GM12878 (cell line): ENCODE results near the gene COL19A1. TPM values are rescaled to one million over a fixed set of nuclear protein-coding genes. Genes with fewer than 3 reads are reported as not detected.

Experiments used
- ATAC-seq: fragments of 200-7000 bp; cut with Tn5 transposase; 3 replicates; pipeline ENCODE4 v1.9.1; 2020; ENCODE audit warnings: mild to moderate bottlenecking, moderate library complexity
- BruUV-seq: library from RNA; stranded (reverse); fragments of 400-500 nt; replicated peaks from 2 replicates; lab custom pipeline; 2021; lab: Mats Ljungman, UMichigan
- CTCF ChIA-PET: fragments of 300-600 bp; sonication (Branson Sonifier 250); formaldehyde crosslinking; extraction: SDS; loops from one replicate; lab custom pipeline; 2021; ENCODE audit warnings: inconsistent platforms; lab: Yijun Ruan, JAX
- POLR2A ChIA-PET: fragments of 350-600 bp; formaldehyde crosslinking; extraction: SDS; loops from one replicate; lab custom pipeline; 2021; ENCODE audit warnings: inconsistent platforms; lab: Charles Lee
- RAD21 ChIA-PET: fragments of 300-600 bp; sonication (Branson Sonifier 250); formaldehyde crosslinking; loops from one replicate; lab custom pipeline; 2023; ENCODE audit warnings: antibody characterized with exemption; ENCODE audit not compliant: unreplicated experiment; lab: Charles Lee
- SMC1A ChIA-PET: fragments of 300-600 bp; sonication (Branson Sonifier 250); formaldehyde crosslinking; loops from one replicate; lab custom pipeline; 2023; ENCODE audit not compliant: unreplicated experiment, uncharacterized antibody; lab: Charles Lee
- DNase-seq: peaks from one replicate; pipeline ENCODE4 v3.0.0-alpha.2; 2011; ENCODE audit warnings: low read depth, low spot score
- FAIRE-seq: peaks from 3 replicates; lab custom pipeline; 2011; peaks lifted over from hg19 to GRCh38; lab: Jason Lieb, UNC
- H2AFZ ChIP-seq: 2 replicates; pipeline ENCODE4 v1.6.0; 2011; ENCODE audit warnings: low read depth, low read length, control low read depth; ENCODE audit not compliant: control insufficient read depth
- H3K27ac ChIP-seq: 2 replicates; pipeline ENCODE4 v1.5.1; 2011; ENCODE audit warnings: control low read depth; ENCODE audit not compliant: control insufficient read depth, insufficient read depth
- H3K27me3 ChIP-seq, 2 experiments: replicated peaks in 1 of 2; 2 replicates each; pipeline versions ENCODE4 v1.6.0 to v1.6.1; 2011; ENCODE audit warnings: low read length in 1 of 2; ENCODE audit not compliant: control insufficient read depth in 2 of 2, insufficient read depth in 2 of 2
- H3K36me3 ChIP-seq, 2 experiments: 2 replicates each; pipeline ENCODE4 v1.5.1; 2011; ENCODE audit warnings: low read length in 1 of 2; ENCODE audit not compliant: control insufficient read depth in 2 of 2, insufficient read depth in 2 of 2
- H3K4me1 ChIP-seq: 2 replicates; pipeline ENCODE4 v1.6.1; 2011; ENCODE audit warnings: mild to moderate bottlenecking, low read length, moderate library complexity, mixed read lengths; ENCODE audit not compliant: control insufficient read depth, insufficient read depth
- H3K4me2 ChIP-seq: 2 replicates; pipeline ENCODE4 v1.6.0; 2011; ENCODE audit warnings: control low read depth; ENCODE audit not compliant: control insufficient read depth, insufficient read depth
- H3K4me3 ChIP-seq: fragments of 200-600 bp; sonication (generic); 2 replicates; pipeline ENCODE4 v1.5.1; 2016
- H3K79me2 ChIP-seq: 2 replicates; pipeline ENCODE4 v1.6.0; 2011; ENCODE audit warnings: low read length; ENCODE audit not compliant: control insufficient read depth, insufficient read depth
- H3K9ac ChIP-seq: 2 replicates; pipeline ENCODE4 v1.8.0; 2011; ENCODE audit warnings: low read length, control low read depth, mixed read lengths; ENCODE audit not compliant: control insufficient read depth, insufficient read depth
- H3K9me3 ChIP-seq: replicated peaks from 3 replicates; pipeline ENCODE4 v1.5.1; 2011; ENCODE audit warnings: mild to moderate bottlenecking, low read length; ENCODE audit not compliant: control insufficient read depth, insufficient read depth
- H4K20me1 ChIP-seq: 2 replicates; pipeline ENCODE4 v1.6.0; 2011; ENCODE audit not compliant: control insufficient read depth, insufficient read depth
- ASH2L ChIP-seq: fragments of 300-600, 200-600 bp; sonication (generic); IDR thresholded peaks from 2 replicates; pipeline ENCODE4 v1.6.1; 2017; ENCODE audit warnings: low read depth, mild to moderate bottlenecking, borderline replicate concordance
- BMI1 ChIP-seq: fragments of 450-650 bp; IDR thresholded peaks from 2 replicates; pipeline ENCODE4 v1.6.1; 2016; ENCODE audit warnings: mild to moderate bottlenecking, moderate library complexity, borderline replicate concordance
- CHD4 ChIP-seq: fragments of 200-600 bp; sonication (generic); IDR thresholded peaks from 2 replicates; pipeline ENCODE4 v1.6.1; 2016; ENCODE audit warnings: mild to moderate bottlenecking
- EP300 ChIP-seq, 2 experiments: fragments of 150-350 bp in 1 of 2; IDR thresholded peaks; 2 replicates each; pipeline ENCODE4 v1.6.1; 2011 to 2012; ENCODE audit warnings: low read depth in 2 of 2, low read length in 2 of 2, borderline replicate concordance in 1 of 2, improper control_type of control experiment in 1 of 2, inconsistent platforms in 1 of 2; ENCODE audit not compliant: control insufficient read depth in 1 of 2
- GABPA ChIP-seq: IDR thresholded peaks from 2 replicates; pipeline ENCODE4 v1.6.1; 2014; ENCODE audit warnings: antibody characterized with exemption, low read depth, mild to moderate bottlenecking, inconsistent platforms
- IKZF1 ChIP-seq: fragments of 450-650 bp; conservative IDR thresholded peaks from 2 replicates; pipeline ENCODE4 v1.6.1; 2017; ENCODE audit warnings: antibody characterized with exemption, mild to moderate bottlenecking
- MEF2B ChIP-seq: fragments of 450-650 bp; IDR thresholded peaks from 2 replicates; pipeline ENCODE4 v1.6.1; 2018; ENCODE audit warnings: mild to moderate bottlenecking, moderate library complexity; ENCODE audit not compliant: partially characterized antibody, poor library complexity, severe bottlenecking
- MTA2 ChIP-seq: fragments of 450-650 bp; IDR thresholded peaks from 2 replicates; pipeline ENCODE4 v1.6.1; 2016; ENCODE audit warnings: low read depth, mild to moderate bottlenecking, moderate library complexity
- NR2F1 ChIP-seq: fragments of 450-650 bp; conservative IDR thresholded peaks from 2 replicates; pipeline ENCODE4 v1.6.1; 2017; ENCODE audit warnings: mild to moderate bottlenecking
- NRF1 ChIP-seq: conservative IDR thresholded peaks from 2 replicates; pipeline ENCODE4 v1.6.1; 2011; ENCODE audit warnings: mild to moderate bottlenecking, low read depth, low read length, improper control_type of control experiment
- POLR2AphosphoS2 ChIP-seq: IDR thresholded peaks from 2 replicates; pipeline ENCODE4 v1.6.1; 2011; ENCODE audit warnings: low read depth, mild to moderate bottlenecking, low read length, improper control_type of control experiment, moderate library complexity
- POLR2AphosphoS5 ChIP-seq: IDR thresholded peaks from 2 replicates; pipeline ENCODE4 v1.6.1; 2011; ENCODE audit warnings: mild to moderate bottlenecking, low read length, inconsistent platforms
- RAD21 ChIP-seq: IDR thresholded peaks from 2 replicates; pipeline ENCODE4 v1.6.1; 2011; ENCODE audit warnings: mild to moderate bottlenecking, low read depth, low read length, moderate library complexity; ENCODE audit not compliant: insufficient read depth
- SIX5 ChIP-seq: IDR thresholded peaks from 2 replicates; pipeline ENCODE4 v1.6.1; 2011; ENCODE audit warnings: mild to moderate bottlenecking, low read depth, low read length, moderate library complexity; ENCODE audit not compliant: severe bottlenecking
- SPI1 ChIP-seq: IDR thresholded peaks from 2 replicates; pipeline ENCODE4 v1.6.1; 2011; ENCODE audit warnings: low read depth, mild to moderate bottlenecking, low read length, moderate library complexity, borderline replicate concordance; ENCODE audit not compliant: insufficient read depth
- STAT1 ChIP-seq: fragments of 450-650 bp; conservative IDR thresholded peaks from 2 replicates; pipeline ENCODE4 v1.6.1; 2014; ENCODE audit warnings: antibody characterized with exemption, mild to moderate bottlenecking
- TCF7 ChIP-seq: IDR thresholded peaks from 2 replicates; pipeline ENCODE4 v1.6.1; 2014; ENCODE audit warnings: antibody characterized with exemption, borderline replicate concordance
- ZNF217 ChIP-seq: fragments of 450-650 bp; IDR thresholded peaks from 2 replicates; pipeline ENCODE4 v1.6.1; 2017; ENCODE audit warnings: antibody characterized with exemption, mild to moderate bottlenecking
- WGBS: methylation state at CpG from one replicate; pipeline ENCODE4 v1.1.6; 2016; ENCODE audit warnings: low lambda C conversion rate; ENCODE audit not compliant: insufficient replicate concordance, insufficient coverage; ENCODE audit errors: missing lambda C conversion rate; 5-methylcytosine and 5-hydroxymethylcytosine counted together
- in situ Hi-C: fragments of 300-500 bp; cut with MboI; formaldehyde crosslinking; loops from 9 replicates; pipeline ENCODE4 v1.14.3; 2018; ENCODE audit warnings: mixed read lengths
- intact Hi-C: fragments of 100-400 bp; cut with micrococcal nuclease; formaldehyde crosslinking; loops from one replicate; pipeline ENCODE4 v1.14.2; 2022; ENCODE audit not compliant: unreplicated experiment
- polyA plus RNA-seq, 11 experiments: library from polyadenylated mRNA; depleted of rRNA in 4 of 11; unstranded in 6 of 11; stranded (reverse) in 5 of 11; fragments of >200 nt; fragmentation: Nextera tagmentation in 4 of 11; fragmentation: Illumina TruSeq in 1 of 11; extraction: Ambion mirVana in 4 of 11; extraction: Trizol in 1 of 11; gene quantifications; 1 replicate in 1 of 11; 2 replicates in 10 of 11; pipeline versions ENCODE4 v1.2.1 to v1.2.3, GENCODE V29; 2011 to 2016; ENCODE audit warnings: inconsistent platforms in 2 of 11, missing spikeins in 2 of 11, low read depth in 1 of 11
- total RNA-seq, 4 experiments: library from RNA; depleted of rRNA in 3 of 4; stranded (reverse); fragments of >200 nt in 3 of 4; fragmentation: Illumina TruSeq in 1 of 4; extraction: Trizol in 1 of 4; gene quantifications; 2 replicates each; pipeline versions ENCODE4 v1.2.1 to v1.2.3, GENCODE V29; 2013 to 2021
- TF ChIP-seq, protein P1 (sequence below): fragments of 450-650 bp; formaldehyde crosslinking; IDR thresholded peaks from 2 replicates; pipeline ENCODE4 v1.4.0; 2020; ENCODE audit warnings: mild to moderate bottlenecking, moderate library complexity

Gene COL19A1
- total and polyA plus RNA-seq, 10 of the 15 experiments (the other 5 are each of a cell fraction or from before 2014, with no cell fraction given): 1.1 to 13.5 (median 4.1) TPM

DNA sequence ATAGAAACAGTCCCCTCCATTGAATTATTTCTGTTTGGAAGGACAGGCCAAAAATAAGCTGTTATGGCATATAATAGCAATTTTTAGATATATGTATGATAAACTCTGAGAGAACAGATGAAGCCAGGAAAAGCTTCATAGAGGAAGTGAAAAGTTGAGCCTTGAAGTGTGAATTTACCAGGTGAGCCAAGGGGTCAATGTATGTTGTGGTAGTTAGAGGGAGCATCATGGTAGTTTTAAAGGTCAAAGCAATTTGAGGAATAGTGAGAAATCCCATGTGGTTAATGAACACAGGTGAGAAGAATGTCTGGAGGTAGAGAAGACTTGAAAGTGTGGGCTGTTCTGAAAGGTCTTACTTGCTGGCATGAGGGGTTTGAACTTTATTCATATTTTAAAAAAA, 47.0 kb downstream of the COL19A1 start (continued):
- TF ChIP-seq, protein P1, sequence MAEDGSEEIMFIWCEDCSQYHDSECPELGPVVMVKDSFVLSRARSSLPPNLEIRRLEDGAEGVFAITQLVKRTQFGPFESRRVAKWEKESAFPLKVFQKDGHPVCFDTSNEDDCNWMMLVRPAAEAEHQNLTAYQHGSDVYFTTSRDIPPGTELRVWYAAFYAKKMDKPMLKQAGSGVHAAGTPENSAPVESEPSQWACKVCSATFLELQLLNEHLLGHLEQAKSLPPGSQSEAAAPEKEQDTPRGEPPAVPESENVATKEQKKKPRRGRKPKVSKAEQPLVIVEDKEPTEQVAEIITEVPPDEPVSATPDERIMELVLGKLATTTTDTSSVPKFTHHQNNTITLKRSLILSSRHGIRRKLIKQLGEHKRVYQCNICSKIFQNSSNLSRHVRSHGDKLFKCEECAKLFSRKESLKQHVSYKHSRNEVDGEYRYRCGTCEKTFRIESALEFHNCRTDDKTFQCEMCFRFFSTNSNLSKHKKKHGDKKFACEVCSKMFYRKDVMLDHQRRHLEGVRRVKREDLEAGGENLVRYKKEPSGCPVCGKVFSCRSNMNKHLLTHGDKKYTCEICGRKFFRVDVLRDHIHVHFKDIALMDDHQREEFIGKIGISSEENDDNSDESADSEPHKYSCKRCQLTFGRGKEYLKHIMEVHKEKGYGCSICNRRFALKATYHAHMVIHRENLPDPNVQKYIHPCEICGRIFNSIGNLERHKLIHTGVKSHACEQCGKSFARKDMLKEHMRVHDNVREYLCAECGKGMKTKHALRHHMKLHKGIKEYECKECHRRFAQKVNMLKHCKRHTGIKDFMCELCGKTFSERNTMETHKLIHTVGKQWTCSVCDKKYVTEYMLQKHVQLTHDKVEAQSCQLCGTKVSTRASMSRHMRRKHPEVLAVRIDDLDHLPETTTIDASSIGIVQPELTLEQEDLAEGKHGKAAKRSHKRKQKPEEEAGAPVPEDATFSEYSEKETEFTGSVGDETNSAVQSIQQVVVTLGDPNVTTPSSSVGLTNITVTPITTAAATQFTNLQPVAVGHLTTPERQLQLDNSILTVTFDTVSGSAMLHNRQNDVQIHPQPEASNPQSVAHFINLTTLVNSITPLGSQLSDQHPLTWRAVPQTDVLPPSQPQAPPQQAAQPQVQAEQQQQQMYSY (CRISPR knock-in tag): no peak
- peak; percentile 64; the same call in 1 of the 2 replicates for TF ChIP-seq SPI1
- peak; percentile 74 for TF ChIP-seq NR2F1
- TF ChIP-seq CHD4: no peak
- TF ChIP-seq EP300 (IDR thresholded peaks at IDR 0.05; ENCODE audit: borderline replicate concordance in 1 of 2, control insufficient read depth in 1 of 2, low read depth in 2 of 2, low read length in 2 of 2): 0 out of 4 replicates have a peak, but pooled peaks of 1 of the 2 experiments have one; percentile 24
- peak; percentile 69 for TF ChIP-seq MTA2

DNA sequence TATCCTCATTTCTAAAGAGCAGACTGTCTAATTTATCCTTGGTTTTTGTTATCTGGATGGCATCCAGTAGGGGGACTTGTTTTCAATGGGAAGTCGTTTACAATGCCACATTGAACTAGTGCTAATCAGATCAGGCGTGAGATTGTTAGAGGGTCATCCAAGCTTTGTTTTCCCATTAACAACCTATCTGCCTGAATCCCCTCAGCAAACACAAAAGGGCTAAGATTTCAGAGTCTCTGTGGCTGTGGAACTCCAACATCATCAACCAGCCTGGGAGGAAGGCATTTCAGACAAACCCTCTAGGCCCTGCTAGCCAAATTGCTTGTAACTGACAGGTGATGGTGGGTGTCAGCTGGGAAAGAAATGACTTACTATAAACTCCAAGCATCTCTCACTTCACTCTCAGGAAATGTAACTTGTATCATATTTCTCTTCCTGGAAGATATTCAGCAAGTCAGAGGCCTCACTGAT, 47.7 kb downstream of the COL19A1 start:
- ChIA-PET CTCF (interaction anchor here (0.9 to 1.0 kb wide), 4 partner anchors 19 to 47 kb away, joined by 3 to 4 read pairs (median 4); partner anchors contain the start of gene COL19A1), SMC1A (interaction anchor here (0.7 to 2.0 kb wide), 8 partner anchors 9 to 124 kb away, joined by 3 to 8 read pairs (median 6); no protein-coding TSS in a partner anchor), POLR2A (no interaction called here), RAD21 (interaction anchor here (1.2 to 1.8 kb wide), 2 partner anchors 19 to 49 kb away, joined by 4 read pairs; no protein-coding TSS in a partner anchor)
- 62% methylated on average over 2 of the region's 2 CpGs for WGBS
- no peak overlapping the region for H3K4me2 ChIP-seq
- H3K9me3 ChIP-seq: no peaks in the 10 kb centered on the region
- H2AFZ ChIP-seq: no peak overlapping the region
- no peaks in the 10 kb centered on the region for H3K79me2 ChIP-seq
- H3K4me3 ChIP-seq: no peak overlapping the region
- in situ Hi-C loops (no loop called here), intact Hi-C loops (no loop called here)
- no peak for ATAC-seq
- no peak for DNase-seq
- H3K9ac ChIP-seq: no peak overlapping the region
- H3K4me1 ChIP-seq: no peaks in the 10 kb centered on the region
- no peaks in the 10 kb centered on the region for H3K27me3 ChIP-seq
- BruUV-seq: TSS peak; percentile 2
- H4K20me1 ChIP-seq: no peaks in the 10 kb centered on the region
- no peak overlapping the region for H3K27ac ChIP-seq
- no peaks in the 10 kb centered on the region for H3K36me3 ChIP-seq
- FAIRE-seq: no peak
- TF ChIP-seq RAD21: no peak
- TF ChIP-seq SIX5: no peak
- TF ChIP-seq ASH2L: no peak
- no peak for TF ChIP-seq IKZF1
- TF ChIP-seq POLR2AphosphoS5: no peak
- no peak for TF ChIP-seq GABPA
- no peak for TF ChIP-seq TCF7
- no peak for TF ChIP-seq MEF2B
- TF ChIP-seq POLR2AphosphoS2: no peak
- no peak for TF ChIP-seq BMI1
- no peak for TF ChIP-seq NRF1
- no peak for TF ChIP-seq ZNF217
- TF ChIP-seq STAT1: no peak
